WI38 (cell line): ENCODE results near the gene ATG7.
"Not testable (repeated sequence)": the region's sequence is repeated elsewhere in the genome, so short reads cannot be mapped to it uniquely, and the experiment has no call there.

Source experiments
- H3K4me3 ChIP-seq: 2 replicates; pipeline ENCODE4 v1.5.1; 2011; ENCODE audit warnings: low read depth, mild to moderate bottlenecking, control low read depth, low read length
- CTCF ChIP-seq: IDR thresholded peaks from 2 replicates; pipeline ENCODE4 v1.5.1; 2012; ENCODE audit warnings: low read depth, mild to moderate bottlenecking, control low read depth, low read length

ATG7 gene

GRCh38 chr3:11495948-11496557 is 223.9 kb downstream of the ATG7 start:
- TF ChIP-seq CTCF: no peak
- H3K4me3 ChIP-seq: no peak overlapping the region

- no peak overlapping the region for H3K4me3 ChIP-seq
- no peak for TF ChIP-seq CTCF
These were observed 226.0 kb downstream of the ATG7 start for GRCh38 chr3:11498177-11498576.

- H3K4me3 ChIP-seq: no peak overlapping the region
- no peak for TF ChIP-seq CTCF
These were observed 226.4 kb downstream of the ATG7 start for GRCh38 chr3:11498646-11499045.

- no peak overlapping the region for H3K4me3 ChIP-seq
- TF ChIP-seq CTCF: no peak
These were observed 226.9 kb downstream of the ATG7 start for GRCh38 chr3:11499144-11499543.

- not testable (repeated sequence) for H3K4me3 ChIP-seq
These were observed 230.2 kb downstream of the ATG7 start for GRCh38 chr3:11502413-11502812.

- H3K4me3 ChIP-seq: no peak overlapping the region
- TF ChIP-seq CTCF: no peak
These were observed 235.5 kb downstream of the ATG7 start for GRCh38 chr3:11507719-11508118.

- no peak overlapping the region for H3K4me3 ChIP-seq
These were observed 236.4 kb downstream of the ATG7 start for GRCh38 chr3:11508346-11509172.

More at GRCh38 chr3:11508346-11509172, 236.4 kb downstream of the ATG7 start:
- TF ChIP-seq CTCF: no peak
